Panc1 (cell line): Measurements from ENCODE around the gene ATCAY. TPM values are rescaled to one million over a fixed set of nuclear protein-coding genes. Genes with fewer than 3 reads are reported as not detected.

Source experiments
- ATAC-seq: fragments of 200-7000 bp; cut with Tn5 transposase; 2 replicates; pipeline ENCODE4 v1.9.1; 2020; ENCODE audit warnings: mild to moderate bottlenecking, moderate library complexity
- BruUV-seq: library from RNA; stranded (reverse); fragments of 400-500 nt; replicated peaks from 2 replicates; lab custom pipeline; 2021; lab: Mats Ljungman, UMichigan
- CTCF ChIA-PET: fragments of 300-600 bp; sonication (Branson Sonifier 250); formaldehyde crosslinking; loops from one replicate; lab custom pipeline; 2022; ENCODE audit warnings: antibody characterized with exemption; lab: Charles Lee
- POLR2A ChIA-PET: fragments of 300-600 bp; sonication (Branson Sonifier 250); formaldehyde crosslinking; loops from one replicate; lab custom pipeline; 2022; ENCODE audit warnings: antibody characterized with exemption; lab: Charles Lee
- DNase-seq: peaks from one replicate; pipeline ENCODE4 v3.0.0-alpha.2; 2010; ENCODE audit warnings: low read depth, low spot score
- H3K27ac ChIP-seq: 2 replicates; pipeline ENCODE4 v1.5.1; 2011; ENCODE audit warnings: mild to moderate bottlenecking, low read length, inconsistent platforms
- H3K27me3 ChIP-seq: fragments of 200-500 bp; sonication (Bioruptor generic); 2 replicates; pipeline ENCODE4 v1.6.0; 2014; ENCODE audit warnings: low read length, inconsistent platforms; ENCODE audit not compliant: control insufficient read depth, insufficient read depth
- H3K36me3 ChIP-seq: fragments of 200-500 bp; sonication (Bioruptor generic); 2 replicates; pipeline ENCODE4 v1.5.1; 2014; ENCODE audit warnings: inconsistent platforms, mild to moderate bottlenecking, low read length, moderate library complexity; ENCODE audit not compliant: control insufficient read depth, insufficient read depth
- H3K4me1 ChIP-seq: 2 replicates; pipeline ENCODE4 v1.5.1; 2011; ENCODE audit warnings: inconsistent platforms, mild to moderate bottlenecking, low read length, moderate library complexity; ENCODE audit not compliant: control insufficient read depth, insufficient read depth
- H3K4me3 ChIP-seq, 2 experiments: 2 replicates each; pipeline ENCODE4 v1.5.1; 2011 to 2012; ENCODE audit warnings: low read depth in 2 of 2, low read length in 2 of 2, mild to moderate bottlenecking in 2 of 2, inconsistent platforms in 1 of 2, moderate library complexity in 1 of 2
- H3K9me3 ChIP-seq: fragments of 200-500 bp; sonication (Bioruptor generic); 2 replicates; pipeline ENCODE4 v1.5.1; 2014; ENCODE audit warnings: low read depth, mild to moderate bottlenecking, inconsistent platforms, low read length, moderate library complexity; ENCODE audit not compliant: control insufficient read depth, insufficient read depth
- POLR2AphosphoS5 ChIP-seq: IDR thresholded peaks from 2 replicates; pipeline ENCODE4 v1.6.1; 2012; ENCODE audit warnings: mild to moderate bottlenecking, low read depth, low read length, moderate library complexity
- REST ChIP-seq, 2 experiments: IDR thresholded peaks; 2 replicates each; pipeline ENCODE4 v1.6.1; 2011 to 2012; ENCODE audit warnings: low read depth in 2 of 2, control low read depth in 1 of 2, low read length in 1 of 2, mild to moderate bottlenecking in 1 of 2, moderate library complexity in 1 of 2; ENCODE audit not compliant: insufficient read depth in 1 of 2
- SIN3A ChIP-seq: IDR thresholded peaks from 2 replicates; pipeline ENCODE4 v1.6.1; 2012; ENCODE audit warnings: low read depth, mild to moderate bottlenecking, low read length, moderate library complexity, borderline replicate concordance; ENCODE audit not compliant: insufficient read depth
- TCF7L2 ChIP-seq: IDR thresholded peaks from 2 replicates; pipeline ENCODE4 v1.6.1; 2011; ENCODE audit warnings: mild to moderate bottlenecking, low read depth, low read length, inconsistent platforms
- in situ Hi-C: cut with HindIII; loops from 2 replicates; pipeline ENCODE4 v1.10.0; 2016; ENCODE audit warnings: low sequenced_read_pairs, low pct_unique_long_range_greater_than_20kb
- intact Hi-C: fragments of 100-400 bp; cut with micrococcal nuclease; formaldehyde crosslinking; loops from one replicate; pipeline ENCODE4 v1.10.0; 2022; ENCODE audit not compliant: unreplicated experiment
- total RNA-seq: library from RNA; stranded (reverse); gene quantifications from one replicate; pipeline ENCODE4 v1.2.1, GENCODE V29; 2021; ENCODE audit not compliant: unreplicated experiment
- TF ChIP-seq, protein P1 (sequence below): fragments of 450-650 bp; IDR thresholded peaks from 2 replicates; pipeline ENCODE4 v1.5.1; 2017; ENCODE audit warnings: mild to moderate bottlenecking

The ATCAY gene
- total RNA-seq, 1 experiment from 2014 or later = 0.15 TPM

GRCh38 chr19:3881272-3882040 is 971 bp downstream of the ATCAY start:
- TF ChIP-seq, protein P1, sequence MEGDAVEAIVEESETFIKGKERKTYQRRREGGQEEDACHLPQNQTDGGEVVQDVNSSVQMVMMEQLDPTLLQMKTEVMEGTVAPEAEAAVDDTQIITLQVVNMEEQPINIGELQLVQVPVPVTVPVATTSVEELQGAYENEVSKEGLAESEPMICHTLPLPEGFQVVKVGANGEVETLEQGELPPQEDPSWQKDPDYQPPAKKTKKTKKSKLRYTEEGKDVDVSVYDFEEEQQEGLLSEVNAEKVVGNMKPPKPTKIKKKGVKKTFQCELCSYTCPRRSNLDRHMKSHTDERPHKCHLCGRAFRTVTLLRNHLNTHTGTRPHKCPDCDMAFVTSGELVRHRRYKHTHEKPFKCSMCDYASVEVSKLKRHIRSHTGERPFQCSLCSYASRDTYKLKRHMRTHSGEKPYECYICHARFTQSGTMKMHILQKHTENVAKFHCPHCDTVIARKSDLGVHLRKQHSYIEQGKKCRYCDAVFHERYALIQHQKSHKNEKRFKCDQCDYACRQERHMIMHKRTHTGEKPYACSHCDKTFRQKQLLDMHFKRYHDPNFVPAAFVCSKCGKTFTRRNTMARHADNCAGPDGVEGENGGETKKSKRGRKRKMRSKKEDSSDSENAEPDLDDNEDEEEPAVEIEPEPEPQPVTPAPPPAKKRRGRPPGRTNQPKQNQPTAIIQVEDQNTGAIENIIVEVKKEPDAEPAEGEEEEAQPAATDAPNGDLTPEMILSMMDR = no peak
- TF ChIP-seq POLR2AphosphoS5 (no peak), SIN3A (no peak), TCF7L2 (no peak), REST (IDR thresholded peaks at IDR 0.05; ENCODE audit: insufficient read depth in 1 of 2, low read depth in 2 of 2, low read length in 1 of 2) (no peak)
- ATAC-seq (no peak; the same call in 1 of the 2 replicates), DNase-seq (no peak)
- BruUV-seq = no TSS peak
- ChIA-PET POLR2A (interaction anchor here (0.6 kb wide), 1 partner anchor 311 kb away, joined by 5 read pairs; no protein-coding TSS in a partner anchor), CTCF (interaction anchor here (0.5 to 0.6 kb wide), 2 partner anchors 285 to 745 kb away, joined by 3 read pairs; no protein-coding TSS in a partner anchor)
- H3K9me3 ChIP-seq = no peaks in the 10 kb centered on the region
- peak overlapping the region in 1 of 2 experiments; percentile 4; a peak in 1 of 4 replicates for H3K4me3 ChIP-seq
- H3K36me3 ChIP-seq = no peaks in the 10 kb centered on the region
- no peaks in the 10 kb centered on the region for H3K4me1 ChIP-seq
- intact Hi-C loops = no loop called here
- in situ Hi-C loops = no loop called here
- no peak overlapping the region for H3K27ac ChIP-seq
- no peaks in the 10 kb centered on the region for H3K27me3 ChIP-seq

DNA sequence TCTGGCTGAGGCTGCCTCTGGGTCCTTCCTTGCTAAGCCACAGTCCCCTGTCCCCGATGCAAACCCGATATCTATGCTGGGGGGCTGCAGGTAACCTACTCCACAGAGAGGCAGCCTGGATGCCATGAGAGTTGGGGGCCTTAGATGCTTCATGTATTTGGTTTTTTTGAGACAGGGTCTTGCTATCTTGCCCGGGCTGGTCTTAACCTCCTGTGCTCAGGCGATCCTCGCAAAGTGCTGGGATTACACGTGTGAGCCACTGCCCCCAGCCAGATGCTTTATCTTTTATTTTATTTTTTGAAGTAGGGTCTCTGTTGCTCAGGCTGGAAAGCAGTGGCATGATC is 1.5 kb downstream of the ATCAY start:
- ATAC-seq (no peak), DNase-seq (no peak)
- BruUV-seq = no TSS peak
- ChIA-PET CTCF (no interaction called here), POLR2A (no interaction called here)
- no peaks in the 10 kb centered on the region for H3K27me3 ChIP-seq
- H3K9me3 ChIP-seq = no peaks in the 10 kb centered on the region
- intact Hi-C loops (no loop called here), in situ Hi-C loops (no loop called here)
- TF ChIP-seq POLR2AphosphoS5 = no peak
- no peak for TF ChIP-seq REST (IDR thresholded peaks at IDR 0.05; ENCODE audit: insufficient read depth in 1 of 2, low read depth in 2 of 2, low read length in 1 of 2)
- TF ChIP-seq SIN3A = no peak
- TF ChIP-seq TCF7L2 = no peak
- TF ChIP-seq, protein P1 = no peak
- no peaks in the 10 kb centered on the region for H3K4me1 ChIP-seq
- no peaks in the 10 kb centered on the region for H3K36me3 ChIP-seq
- H3K4me3 ChIP-seq = no peak overlapping the region
- H3K27ac ChIP-seq = no peak overlapping the region
